Stimulated activated CD4-positive, alpha-beta T cell treated with anti-CD3 and anti-CD28 coated beads, Interleukin-4, amount 100 ng/mL, for 48 hours (primary cell): ENCODE measurements around the gene ETFB.

Experiments used
- DNase-seq, 2 donors: peaks; one replicate each; pipeline ENCODE4 v3.0.0-alpha.2; 2020; ENCODE audit warnings: low read depth in 2 of 2

ETFB gene

GRCh38 chr19:51351266-51351990 is 14.8 kb downstream of the ETFB start:
- no peak for DNase-seq

DNA sequence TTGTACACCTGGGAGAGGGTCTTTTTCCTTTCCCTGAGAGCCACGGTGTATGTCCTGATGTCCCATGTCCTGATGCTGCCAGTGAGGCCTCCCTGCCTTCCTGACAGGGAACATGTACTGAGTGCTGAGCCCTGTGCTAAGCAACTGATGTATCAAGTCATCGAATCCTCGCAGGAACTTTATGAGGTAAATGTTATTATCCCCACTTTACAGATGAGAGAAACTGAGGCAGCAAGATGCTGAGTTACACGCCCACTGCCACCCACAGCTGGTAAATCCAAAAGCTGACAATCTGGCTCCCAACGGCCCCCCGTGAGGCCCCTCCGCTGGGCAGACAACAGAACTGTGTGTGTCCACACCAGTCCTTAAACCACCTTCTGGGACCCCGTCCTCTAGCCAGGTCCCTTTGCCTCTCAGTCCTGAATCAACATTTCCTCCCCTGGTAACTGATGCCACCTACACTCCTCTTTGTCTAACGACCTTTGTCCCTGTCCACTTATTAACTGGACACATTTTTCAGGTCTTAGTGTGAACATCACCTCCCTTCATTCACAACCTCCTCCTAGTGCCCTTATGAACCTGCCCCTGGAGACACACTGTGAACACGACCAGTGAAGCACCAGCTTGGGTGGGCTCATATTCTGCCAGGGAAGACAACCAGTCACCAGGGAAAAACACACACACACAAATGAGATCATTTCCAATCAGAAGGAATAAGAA is 18.8 kb downstream of the ETFB start:
- no peak for DNase-seq

DNA sequence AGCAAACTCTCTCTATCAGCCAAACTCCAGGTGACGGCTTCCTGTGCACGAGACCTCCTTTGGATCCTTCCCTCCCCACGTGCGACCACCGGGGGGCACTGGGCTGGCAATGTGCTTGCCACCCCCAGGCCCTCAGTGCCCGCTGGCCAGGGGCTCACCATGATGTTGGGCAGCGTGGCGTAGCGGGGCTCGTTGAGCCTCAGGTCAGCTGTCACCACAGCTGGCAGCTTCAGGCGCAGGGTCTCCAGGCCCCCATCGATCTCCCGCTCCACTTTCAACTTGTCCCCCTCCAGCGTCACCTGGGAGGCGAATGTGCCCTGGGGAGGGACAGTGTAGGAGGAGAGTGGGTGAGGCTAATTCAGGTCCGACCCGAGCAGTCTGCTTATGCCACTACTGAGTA is 19.4 kb downstream of the ETFB start:
- no peak for DNase-seq

GRCh38 chr19:51345076-51345620 is 21.0 kb downstream of the ETFB start:
- no peak for DNase-seq

- DNase-seq: no peak
These were observed 23.3 kb downstream of the ETFB start for GRCh38 chr19:51342631-51343569.

DNA sequence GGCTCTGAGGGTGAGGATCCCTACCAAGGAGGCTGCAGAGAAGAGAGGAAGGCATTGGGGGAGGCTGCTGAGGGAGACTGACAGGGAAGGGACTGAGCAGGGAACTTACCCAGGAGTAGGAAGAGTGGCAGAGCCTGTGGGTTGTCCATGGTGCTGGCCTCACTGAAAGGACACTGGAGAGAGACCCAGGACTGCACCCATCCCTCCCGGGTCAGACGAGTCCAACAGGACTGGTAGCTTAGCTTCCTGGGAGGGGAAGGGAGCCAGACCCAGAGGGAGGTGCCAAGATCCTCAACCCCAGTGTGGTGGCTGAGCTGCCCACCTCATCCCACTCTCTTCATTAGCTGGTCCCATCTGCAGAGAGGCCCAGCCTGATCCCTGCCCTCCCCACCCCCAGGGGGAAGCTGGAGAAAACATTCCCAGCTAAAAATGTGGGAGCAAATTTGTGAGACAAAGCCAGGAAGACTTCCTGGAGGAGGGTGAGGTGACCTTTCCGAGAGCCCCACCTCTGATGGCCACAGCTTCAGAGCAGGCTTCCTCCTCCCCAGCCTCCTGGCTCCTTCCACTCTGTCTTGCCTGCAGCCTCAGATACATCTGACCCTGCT is 24.1 kb downstream of the ETFB start, which contains the start of gene VSIG10L:
TSS of gene VSIG10L (minus strand) at position 164 of the 605 bp plus-strand sequence. CDS start at position 149, 15 bp downstream.
- no peak for DNase-seq

DNA sequence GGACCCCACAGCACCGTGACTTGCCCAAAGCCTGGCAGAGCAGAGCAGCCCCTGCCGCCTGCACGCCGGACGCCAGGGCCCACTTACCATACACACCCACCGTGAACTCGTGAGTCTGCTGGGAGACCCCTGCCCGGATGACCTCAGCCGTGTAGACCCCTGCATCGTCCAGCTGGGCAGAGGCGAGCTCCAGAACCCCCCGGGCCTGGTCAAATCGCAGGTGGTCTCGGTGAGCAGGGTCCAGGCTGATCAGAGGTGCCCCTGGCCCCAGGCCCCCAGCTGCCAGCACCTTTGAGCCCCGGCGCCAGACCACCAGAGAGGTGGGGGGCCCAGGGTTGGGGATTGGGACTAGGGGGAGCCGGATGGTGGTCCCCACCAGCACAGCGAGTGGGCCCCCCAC is 25.1 kb downstream of the ETFB start:
- DNase-seq: no peak

DNA sequence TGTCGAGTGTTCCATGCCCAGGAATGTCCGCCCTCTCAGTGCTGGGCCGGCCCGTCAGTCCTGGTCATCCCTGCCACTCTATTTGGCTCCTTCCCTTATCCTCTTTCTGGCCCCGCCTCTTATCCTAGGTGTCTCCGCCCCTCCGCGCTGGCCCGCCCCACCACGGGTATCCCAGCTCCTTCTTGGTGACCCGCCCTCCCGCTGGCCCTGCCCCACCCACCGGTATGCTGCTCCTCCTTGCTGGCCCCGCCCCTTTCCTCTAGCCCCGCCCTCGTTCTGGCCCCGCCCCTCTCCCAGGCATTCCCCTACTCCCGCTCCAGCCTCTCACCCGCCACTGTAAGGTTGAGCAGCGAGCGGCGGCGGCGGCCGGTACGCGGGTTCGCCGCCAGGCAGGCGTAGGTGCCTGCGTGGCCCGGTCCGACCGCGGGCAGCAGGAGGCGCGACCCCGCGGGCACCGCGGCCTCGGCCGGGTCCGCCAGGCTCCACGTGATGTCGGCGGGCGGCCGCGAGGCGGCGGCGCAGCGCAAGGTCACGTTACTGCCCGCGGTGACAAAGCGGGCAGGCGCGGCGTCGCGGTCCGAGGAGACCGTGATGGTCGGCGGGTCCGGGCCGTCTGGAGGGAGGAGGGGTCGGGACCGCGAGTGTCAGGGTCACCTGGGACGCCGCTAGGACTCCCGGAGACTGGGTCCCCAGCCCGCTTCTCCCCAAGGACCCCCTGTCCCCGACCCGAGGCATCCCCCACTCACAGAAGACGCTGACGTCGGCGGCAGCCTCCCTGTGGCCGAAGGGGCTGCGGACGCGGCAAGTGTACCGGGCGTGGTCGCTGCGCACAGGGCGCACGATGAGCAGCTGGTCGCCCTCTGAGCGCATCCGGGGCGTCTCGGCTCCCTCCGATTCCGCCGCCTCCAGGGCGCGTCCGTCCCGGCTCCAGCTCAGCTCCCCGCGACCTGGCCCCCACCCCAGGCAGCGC is 26.2 kb downstream of the ETFB start:
- peak; percentile 97 to 99 for DNase-seq

DNA sequence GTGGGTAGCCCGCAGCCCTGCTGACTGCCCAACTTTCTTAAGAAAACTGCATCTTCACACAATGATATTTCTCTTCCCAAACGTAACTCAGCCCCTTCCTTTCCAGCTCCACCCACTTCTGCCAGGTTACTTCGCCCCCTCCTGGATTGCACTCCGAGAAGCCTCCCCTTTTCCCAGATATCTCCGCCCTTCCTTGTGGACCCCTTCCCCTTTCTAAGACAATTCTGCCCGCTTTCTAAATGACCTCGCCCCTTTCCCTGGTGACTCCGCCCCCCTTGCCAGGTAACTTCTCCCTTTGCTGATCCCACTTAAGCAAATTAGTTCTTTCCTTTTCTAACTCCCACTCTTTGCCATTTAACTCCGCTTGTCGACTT is 26.9 kb downstream of the ETFB start:
- DNase-seq: peak; percentile 23 to 32

GRCh38 chr19:51338563-51339312 is 27.4 kb downstream of the ETFB start:
- DNase-seq: peak; percentile 87 to 88

DNA sequence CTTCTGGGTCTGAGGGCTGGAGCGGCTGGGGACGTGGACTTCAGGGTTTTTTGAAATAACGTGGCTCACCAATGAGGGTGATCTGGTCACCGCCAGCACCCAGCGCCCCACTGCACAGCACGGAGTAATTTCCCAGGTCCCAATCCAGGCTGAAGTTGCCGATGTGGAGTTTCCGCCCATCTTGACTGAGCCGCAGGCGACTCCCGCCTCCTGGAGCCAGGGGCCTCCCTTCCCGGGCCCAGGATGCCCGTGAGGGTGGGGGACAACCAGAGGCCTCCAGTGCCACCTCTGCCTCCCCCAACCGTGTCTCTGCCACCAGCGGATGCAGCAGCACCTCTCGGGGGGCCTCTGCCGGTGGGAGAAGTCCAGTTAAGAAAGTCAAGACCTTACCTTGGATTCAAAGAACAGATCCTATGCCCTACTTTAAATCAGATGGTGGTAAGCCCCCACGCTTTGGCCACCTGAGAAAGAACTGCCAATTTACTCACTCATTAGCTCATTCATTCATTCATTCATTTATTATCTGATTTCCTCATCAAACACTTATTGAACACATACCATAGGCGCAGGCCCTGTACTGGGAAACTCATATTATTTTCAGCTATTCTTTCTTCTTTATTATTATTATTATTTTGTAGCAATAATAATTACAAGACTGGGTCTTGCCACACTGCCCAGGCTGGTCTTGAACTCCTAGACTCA is 28.2 kb downstream of the ETFB start:
- DNase-seq: no peak

GRCh38 chr19:51337141-51337860 is 28.9 kb downstream of the ETFB start:
- DNase-seq: no peak

DNA sequence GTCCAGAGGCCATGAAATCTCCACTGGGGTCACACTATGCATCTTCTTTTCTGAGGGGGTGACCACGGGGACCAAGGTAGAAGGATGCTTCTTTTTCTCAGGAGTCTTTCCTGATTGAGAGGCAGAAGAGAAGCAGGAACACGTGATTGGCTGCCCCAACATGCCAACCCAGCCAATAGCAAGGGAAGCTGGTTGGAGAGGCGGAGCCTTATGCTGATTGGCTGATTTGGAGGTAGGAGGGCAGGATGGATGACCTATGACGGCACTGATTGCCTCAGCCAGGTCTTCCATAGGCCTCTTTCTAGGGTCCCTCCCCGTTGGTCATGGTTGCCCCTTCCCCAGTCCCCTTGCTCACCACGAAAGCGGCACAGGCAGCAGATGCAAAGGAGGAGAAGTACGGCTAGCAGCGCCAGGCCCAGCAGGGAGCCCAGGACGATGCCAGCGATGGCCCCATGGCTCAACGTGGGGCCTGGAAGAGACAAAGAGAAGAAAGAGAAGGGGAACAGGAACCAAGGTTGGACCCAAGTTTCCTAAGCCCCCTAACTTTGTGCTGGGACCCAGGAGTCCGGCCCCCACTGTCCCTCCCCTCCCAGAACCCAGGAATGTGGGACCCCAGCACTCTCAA is 32.2 kb downstream of the ETFB start:
- no peak for DNase-seq

- no peak for DNase-seq
These were observed 34.5 kb downstream of the ETFB start for GRCh38 chr19:51331716-51332115.

- DNase-seq: no peak
These were observed 35.0 kb downstream of the ETFB start for GRCh38 chr19:51331193-51331592.

- DNase-seq: no peak
These were observed 35.8 kb downstream of the ETFB start for GRCh38 chr19:51330366-51330765.

- no peak for DNase-seq
These were observed 36.8 kb downstream of the ETFB start for GRCh38 chr19:51329411-51329810.
